Fibroblast of skin of left biceps (primary cell): ENCODE data around the gene TMEM131L.
"Not testable (repeated sequence)": the region's sequence is repeated elsewhere in the genome, so short reads cannot be mapped to it uniquely, and the experiment has no call there.

ENCODE experiments used
- DNase-seq, 2 experiments: peaks; one replicate each; pipeline ENCODE4 v3.0.0-alpha.2; 2013; ENCODE audit warnings: low read depth in 2 of 2

Gene TMEM131L

DNA sequence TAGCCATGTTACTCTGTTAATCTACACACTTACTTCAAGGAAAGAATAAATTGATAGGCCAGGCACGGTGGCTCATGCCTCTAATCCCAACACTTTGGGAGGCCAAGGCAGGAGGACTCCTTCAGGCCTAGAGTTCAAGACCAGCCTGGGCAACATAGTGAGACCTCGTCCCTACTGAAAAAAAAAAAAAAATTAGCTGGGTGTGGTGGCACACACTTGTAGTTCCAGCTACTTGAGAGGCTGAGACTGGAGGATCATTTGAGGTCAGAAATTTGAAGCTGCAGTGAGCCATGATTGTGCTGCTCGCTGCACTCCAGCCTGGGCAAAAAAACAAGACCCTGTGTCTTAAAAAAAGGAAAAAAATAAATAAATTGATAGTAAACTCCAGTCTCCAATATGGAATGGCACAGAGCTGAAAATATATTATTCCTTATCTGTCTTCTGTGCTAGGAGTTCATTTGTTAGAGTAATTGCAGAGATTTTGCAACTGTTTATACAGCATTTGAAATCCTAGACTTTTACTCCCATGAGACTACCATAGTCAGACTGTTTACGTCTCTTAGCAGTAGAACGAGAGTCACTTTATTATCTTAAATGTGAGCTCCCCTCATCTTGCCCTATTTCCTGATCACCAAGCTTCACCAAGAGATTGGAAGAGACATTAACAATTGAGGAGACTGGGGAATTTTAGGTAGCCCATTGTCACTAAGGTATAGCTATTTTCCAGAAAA lies 18.8 kb upstream of the TMEM131L start:
- no peak for DNase-seq

DNA sequence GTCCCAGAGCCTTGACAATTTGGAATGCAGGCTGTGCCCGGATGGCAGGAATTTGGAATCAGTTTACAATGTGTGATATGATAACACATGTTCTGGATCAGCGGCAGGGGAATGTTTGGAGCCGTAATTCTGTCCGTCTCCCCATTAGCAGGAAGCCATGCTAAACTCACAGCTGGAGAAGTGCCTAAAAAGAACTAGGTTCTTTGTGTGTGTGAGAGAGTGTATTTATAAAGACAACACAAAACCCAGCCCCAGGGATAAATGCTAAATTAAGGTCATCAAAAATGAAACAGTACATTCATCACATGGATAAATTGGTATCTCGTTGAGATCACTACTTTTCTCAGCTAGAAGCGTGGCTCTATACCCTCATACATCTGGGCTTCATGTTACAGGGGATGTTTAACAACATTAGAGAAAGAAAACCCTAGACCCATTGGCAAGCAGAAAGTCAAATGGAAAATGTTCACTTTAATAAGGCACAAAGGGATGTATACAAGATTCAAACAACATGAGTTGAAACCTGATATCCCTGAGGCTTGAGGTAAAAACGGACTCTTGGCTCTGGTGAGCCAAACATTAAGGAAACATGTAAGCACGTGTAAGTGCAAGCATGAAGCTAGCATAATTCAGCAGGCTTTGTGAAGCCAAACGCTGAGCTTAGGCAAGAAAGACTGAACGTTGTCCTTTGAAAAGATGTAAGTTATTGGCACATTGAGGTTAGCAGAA lies 18.0 kb upstream of the TMEM131L start:
- DNase-seq: no peak

DNA sequence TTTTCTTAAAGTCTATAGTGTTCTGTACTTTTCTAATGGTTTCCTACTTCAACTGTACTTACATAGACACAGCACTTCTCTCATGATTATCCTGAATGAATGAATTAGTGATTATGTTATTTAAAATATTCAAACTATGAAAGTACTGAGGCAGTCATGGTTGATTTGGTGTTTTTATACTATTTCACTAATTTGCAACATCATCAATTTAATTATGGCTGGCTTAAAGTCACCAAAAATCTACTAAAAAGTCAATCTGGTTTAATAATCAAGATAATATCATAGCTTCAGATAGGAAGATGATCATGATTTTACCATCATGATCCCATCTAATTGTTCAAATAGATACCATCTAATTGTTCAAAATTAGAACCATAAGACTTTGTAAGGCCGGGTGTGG lies 16.8 kb upstream of the TMEM131L start:
- no peak for DNase-seq

DNA sequence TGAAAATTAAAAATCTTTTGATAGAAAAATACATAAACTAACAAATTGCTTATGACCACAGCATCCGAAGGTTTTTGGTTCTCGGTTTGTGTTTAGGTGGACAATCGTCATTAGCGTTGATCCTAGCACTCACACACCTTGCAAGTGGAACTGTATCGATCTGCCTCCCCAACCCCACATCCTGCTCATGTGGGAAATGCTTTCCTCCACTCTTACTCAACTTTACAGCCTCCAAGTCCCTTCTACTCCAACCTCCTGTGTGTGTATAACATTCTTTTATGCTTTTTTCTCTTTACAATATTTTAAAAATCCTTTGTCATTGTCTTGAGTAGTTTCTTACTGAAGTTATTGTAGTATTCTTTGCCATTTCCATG lies 15.6 kb upstream of the TMEM131L start:
- DNase-seq: no peak

DNA sequence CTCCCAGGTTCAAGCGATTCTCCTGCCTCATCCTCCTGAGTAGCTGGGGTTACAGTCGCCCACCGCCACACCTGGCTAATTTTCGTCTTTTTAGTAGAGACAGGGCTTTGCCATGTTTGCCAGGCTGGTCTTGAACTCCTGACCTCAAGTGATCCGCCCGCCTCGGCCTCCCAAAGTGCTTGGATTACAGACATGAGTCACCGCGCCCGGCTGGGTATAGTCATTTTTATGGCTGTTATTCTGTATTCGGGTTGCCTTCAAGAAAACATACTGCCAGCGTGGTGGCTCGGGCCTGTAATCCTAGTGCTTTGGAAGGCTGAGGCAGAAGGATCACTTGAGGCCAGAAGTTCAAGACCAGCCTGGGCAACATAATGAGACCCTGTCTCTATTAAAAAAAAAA lies 15.0 kb upstream of the TMEM131L start:
- DNase-seq: not testable (repeated sequence)

DNA sequence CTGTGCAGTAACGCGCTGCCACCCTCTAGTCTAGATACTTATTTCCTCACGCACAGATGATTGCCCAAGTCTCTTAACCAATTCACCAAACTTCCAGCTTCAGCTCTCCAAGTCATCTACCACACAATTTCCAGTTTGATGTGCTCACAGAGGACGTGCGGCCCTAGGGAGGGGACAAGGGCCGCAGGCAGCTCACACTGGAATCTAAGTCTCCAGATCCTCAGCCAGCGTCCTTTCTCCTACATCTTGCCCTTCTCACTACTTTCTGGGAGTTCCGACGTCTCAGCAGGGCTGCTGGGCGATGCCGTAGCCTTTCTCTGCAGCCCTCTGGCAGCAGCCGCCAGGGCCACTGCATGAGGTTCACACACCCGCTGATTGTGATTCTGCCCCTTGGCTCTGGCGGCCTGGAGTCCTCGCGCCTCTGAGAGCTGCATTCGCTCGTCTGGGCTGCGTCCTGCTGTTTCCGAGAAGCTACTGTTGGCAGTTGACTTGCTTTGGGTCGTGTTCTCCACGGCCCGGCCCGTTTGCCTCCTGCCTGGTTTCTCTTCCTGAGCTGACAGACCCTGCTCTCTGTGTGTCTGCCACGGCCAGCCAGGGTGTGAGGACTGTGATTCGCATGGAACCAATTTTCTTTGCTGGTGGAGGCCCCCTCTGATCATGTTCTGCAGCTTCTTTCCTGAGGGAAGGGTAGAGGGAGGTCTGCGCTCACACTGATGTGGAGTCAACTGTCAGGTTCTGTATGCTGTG lies 14.1 kb upstream of the TMEM131L start:
- DNase-seq: no peak

DNA sequence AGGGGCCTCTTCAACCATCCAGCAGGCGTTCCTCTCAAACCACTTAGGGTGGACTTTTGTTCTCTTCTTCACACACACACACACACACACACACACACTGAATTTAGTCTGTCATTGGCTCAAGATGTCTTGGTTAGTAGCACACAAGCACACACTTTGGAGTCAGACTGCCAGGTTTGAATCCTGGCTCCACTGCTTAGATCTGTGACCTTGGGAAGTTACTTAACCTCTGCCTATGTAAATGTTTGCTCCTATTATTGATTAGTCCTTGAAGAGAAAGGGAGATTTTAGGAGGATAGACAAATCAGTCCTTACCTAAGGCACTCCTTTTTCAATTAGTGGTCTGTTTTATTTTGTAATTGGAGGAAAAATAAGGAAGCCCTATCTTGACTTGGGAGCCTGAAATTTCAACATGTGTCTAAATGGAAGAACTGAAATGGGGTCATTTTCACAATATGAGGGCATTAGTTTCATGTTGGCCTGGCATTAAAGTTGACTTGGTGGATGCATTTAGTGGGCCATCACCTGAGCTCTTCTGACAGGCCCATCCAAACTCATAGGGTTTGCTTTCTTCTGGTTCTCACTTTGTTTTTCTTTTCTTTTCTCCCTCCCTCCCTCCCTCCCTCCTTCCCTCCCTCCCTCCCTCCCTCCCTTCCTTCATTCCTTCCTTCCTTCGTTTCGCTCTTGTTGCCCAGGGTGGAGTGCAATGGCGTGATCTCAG lies 13.3 kb upstream of the TMEM131L start:
- no peak for DNase-seq

DNA sequence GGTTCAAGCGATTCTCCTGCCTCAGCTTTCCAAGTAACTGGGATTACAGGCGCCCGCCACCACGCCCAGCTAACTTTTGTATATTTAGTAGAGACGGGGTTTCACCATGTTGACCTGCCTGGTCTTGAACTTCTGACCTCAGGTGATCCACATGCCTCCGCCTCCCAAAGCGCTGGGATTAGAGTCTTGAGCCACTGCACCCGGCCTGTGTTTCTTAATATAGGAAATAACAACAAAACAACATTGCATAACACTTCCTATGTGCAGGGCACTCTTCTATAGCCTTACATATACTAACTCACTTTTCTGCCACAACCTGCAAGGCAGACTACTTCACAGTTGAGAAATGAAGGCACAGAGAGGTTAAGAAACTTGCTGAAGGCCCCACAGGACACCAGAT lies 12.8 kb upstream of the TMEM131L start:
- no peak for DNase-seq

DNA sequence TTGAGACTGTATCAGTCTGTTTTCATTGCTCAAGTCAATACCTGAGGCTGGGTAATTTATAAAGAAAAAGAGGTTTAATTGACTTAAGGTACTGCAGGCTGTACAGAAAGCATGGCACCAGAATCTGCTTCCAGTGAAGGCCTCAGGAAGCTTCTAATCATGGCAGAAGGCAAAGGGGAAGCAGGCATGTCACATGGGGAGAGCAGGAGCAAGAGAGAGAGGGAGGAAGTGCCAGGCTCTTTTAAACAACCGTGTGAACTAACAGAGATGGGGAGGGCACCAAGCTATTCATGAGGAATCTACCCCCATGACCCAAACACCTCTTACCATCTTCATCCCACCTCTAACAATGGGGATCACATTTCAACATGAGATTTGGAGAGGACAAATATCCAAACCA lies 7.2 kb upstream of the TMEM131L start:
- DNase-seq: no peak

DNA sequence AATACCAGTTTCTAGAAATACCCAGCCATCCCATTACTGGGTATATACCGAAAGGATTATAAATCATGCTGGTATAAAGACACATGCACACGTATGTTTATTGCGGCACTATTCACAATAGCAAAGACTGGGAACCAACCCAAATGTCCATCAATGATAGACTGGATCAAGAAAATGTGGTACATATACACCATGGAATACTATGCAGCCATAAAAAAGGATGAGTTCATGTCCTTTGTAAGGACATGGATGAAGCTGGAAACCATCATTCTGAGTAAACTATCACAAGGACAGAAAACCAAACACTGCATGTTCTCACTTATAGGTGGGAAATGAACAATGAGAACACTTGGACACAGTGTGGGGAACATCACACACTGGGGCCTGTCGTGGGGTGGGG lies 4.6 kb upstream of the TMEM131L start:
- not testable (repeated sequence) for DNase-seq

DNA sequence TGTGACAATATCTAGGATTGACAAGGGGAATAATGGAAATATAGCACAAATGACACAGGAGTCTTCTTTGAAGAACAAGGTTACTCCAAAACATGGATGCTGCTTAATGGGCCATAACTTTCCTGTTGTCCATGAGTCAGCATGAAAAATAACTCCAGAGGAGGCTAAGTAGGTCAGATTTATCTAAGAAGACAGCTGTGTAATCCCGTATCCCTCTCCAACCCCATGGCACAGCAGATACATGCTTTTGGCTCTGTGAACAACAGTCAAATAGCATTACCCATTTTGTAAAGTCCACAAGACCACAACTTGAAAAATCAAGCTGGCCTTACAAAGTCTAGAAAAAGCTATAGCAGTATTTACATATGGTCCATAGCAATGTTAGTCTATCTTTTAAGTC lies 2.1 kb upstream of the TMEM131L start:
- no peak for DNase-seq

DNA sequence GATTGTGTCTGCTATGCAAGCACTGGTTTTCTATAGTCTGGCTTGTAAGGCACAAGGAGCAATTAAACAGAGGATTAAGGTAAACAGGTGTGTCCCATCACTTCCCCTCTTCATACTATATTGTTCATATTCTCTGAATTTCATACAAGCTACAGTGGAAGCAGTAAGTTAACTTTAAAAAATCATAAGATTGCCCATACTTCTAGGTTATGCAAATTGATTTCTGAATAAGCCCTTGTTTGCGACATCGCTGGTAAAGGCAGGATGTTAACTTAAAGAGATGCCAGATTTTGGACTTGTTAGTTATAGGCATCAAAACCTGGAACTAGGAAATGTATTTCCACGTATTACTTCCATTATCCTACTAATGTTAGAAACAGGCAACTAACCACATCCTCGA lies 1.0 kb upstream of the TMEM131L start:
- DNase-seq: no peak

DNA sequence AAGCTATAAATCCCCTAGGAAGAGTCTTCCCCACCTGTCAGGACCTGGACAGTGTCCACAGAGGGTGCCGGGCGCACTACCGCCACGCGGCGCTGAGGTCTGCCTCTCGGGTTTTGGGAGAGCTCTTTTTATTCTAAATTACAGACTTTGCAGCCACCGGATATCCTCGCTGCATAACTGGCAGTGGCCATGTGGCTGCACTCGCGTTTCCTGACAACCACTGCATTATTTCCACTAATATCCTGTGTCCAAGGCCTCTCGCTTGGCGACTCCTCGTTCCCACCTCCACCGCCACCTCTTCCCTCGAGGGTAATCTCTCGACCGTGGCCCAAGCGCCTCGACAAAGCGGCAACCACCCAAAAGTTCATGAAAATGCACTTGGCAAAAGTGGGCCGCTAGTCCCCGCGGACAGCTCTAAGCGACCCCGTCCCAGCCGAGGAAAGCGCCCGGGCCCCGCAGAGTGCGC lies 512 bp upstream of the TMEM131L start:
- DNase-seq: no peak

DNA sequence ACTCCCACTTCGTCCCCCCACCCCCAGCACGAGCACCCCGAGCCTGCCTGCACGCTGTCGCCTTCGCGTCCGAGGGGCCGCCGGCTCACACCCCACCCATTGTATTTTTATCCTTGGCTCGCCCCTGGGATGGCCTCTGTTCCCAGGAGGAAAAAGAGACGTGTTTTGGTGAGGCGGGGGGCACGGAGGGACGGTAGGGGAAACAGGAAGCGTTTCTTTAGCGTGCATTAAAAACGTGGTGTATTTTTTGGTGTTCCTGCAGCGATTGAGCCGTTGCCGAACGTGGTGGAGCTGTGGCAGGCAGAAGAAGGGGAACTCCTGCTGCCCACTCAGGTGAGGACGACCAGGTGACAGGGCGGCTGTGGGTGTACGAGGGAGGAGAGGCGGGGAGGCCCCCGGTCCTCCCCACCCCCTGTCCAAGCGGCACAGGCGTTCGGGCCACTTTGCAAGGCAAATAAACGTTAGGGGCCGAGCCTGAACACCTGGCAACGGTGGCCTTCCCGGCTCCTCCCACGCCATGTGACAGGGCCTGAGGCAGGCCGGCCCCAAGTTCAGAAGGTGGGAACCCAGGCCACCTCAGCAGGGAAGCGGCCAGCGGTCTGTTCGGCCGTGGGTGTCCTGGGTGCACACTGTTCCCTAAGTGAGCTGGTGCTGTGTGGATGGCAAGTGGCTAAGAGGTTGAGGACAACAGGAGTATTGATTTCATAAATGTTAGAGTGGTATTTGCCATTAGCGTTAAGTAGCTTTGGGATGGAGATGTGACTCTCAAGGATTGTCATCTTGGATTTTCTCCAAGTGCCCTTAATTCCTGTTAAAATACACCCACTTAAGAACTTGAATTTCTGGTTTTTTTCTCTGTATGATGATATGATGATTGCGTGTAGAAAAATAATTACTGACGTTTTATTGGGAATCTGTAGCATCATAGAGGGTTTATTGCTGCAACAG lies 1.1 kb downstream of the TMEM131L start:
- no peak for DNase-seq

DNA sequence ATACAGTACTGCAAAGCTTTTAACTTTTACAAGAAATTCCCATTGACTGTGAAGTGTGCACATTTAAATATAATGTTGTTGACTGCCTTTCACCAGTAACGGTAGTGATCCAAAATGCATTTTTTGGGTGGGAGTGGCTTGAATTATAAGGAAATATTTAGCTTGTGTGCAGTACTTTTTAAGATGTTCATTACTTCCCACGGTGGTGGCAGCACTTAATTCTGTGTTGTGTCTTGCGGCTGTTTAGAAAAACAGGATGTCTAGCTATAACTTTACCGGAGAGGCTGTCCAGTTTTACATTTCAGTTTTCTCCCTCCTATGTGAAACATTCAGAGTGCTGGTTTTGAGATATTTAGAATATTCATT lies 1.7 kb downstream of the TMEM131L start:
- no peak for DNase-seq

DNA sequence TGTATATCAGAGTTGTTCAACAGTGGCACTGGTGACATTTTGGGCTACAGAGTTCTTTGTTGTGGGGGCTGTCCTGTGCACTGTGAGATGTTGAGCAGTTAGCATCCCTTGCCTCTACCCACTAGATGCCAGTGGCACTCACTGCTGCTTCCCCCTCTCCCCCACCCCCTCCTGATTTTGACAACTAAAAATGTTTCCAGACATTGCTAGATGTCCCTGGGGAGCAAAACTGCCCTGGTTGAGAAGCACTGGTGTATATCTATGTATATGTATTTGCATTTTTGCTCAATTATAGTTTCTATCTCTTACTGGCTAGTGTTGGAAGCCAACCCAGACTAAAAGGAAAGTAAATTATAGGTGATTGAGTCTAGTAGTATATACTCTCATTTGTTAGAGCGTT lies 2.4 kb downstream of the TMEM131L start:
- DNase-seq: no peak

DNA sequence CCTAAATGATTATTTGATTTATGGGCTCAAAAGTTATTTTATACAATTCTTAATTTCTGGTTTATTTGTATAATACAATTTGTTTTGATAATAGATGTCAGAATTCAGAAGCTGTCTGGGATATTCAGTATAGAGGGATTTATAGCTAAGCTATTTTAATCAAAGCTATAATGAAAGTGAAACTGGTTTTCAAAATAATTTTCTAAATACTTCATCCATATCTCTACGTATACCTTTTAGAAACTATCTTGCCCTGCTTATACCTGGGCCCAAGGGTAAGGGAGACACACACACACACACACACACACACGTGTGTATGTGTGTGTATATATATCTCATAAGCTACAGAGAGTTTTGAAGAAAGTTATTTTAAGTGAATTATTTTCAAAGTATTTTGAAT lies 2.9 kb downstream of the TMEM131L start:
- DNase-seq: no peak

DNA sequence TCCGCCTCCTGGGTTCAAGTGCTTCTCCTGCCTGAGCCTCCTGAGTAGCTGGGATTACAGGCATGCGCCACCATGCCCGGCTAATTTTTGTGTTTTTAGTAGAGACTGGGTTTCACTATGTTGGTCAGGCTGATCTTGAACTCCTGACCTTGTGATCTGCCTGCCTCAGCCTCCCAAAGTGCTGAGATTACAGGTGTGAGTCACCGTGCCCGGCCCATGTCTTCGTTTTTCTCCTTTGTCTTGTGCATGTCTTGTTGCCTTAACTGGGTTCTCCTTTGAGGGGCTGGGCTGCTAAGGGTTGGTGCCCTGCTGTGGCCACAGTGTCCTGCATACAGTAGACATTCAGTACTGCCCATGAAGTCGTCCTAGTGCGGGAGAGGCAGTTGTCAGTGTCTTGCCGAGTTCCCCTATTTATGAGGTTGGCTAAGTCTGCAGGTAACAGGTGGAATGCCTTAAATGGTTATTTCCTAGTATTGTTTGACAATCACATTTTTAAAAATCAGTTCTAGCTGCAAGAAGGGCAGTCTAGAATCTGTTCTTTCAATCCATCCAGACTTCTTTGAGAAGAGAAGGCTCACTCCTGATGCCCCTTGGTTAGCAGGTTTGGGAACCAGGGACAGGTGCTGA lies 5.0 kb downstream of the TMEM131L start:
- not testable (repeated sequence) for DNase-seq

DNA sequence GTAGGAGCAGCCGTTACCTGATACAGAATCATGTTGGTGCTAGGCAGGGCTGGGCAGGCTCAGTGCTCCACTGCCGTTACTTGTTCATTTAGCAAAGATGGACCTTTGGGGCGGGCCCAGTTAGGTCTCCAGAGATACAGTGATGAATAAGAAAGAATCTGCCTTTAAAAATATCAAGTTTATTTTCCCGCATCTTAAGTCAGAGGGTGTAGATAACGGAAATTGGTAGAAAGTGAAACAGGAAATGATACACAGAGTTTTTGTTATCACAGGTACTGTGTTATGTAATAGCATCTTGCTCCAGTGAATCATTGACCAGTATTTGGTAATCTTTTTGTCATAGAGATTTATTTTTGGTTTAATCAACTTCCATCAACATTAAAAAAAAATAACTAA lies 5.5 kb downstream of the TMEM131L start:
- no peak for DNase-seq
